NCI-H2081 (cell line): Measurements from ENCODE around the gene RASSF10.

Experiments used
- DNase-seq, 2 experiments: peaks; one replicate each; lab custom pipeline; 2025; lab: John Stamatoyannopoulos, UW

The RASSF10 gene

GRCh38 chr11:13008625-13009475, at the start of gene RASSF10:
RASSF10 (plus strand) TSS chr11:13009316; CDS start chr11:13009577, 261 bp downstream.
- peak; percentile 55 to 58 for DNase-seq

GRCh38 chr11:12961615-12962014, 47.5 kb upstream of the RASSF10 start:
- DNase-seq, result peak; percentile 1 to 45

DNA sequence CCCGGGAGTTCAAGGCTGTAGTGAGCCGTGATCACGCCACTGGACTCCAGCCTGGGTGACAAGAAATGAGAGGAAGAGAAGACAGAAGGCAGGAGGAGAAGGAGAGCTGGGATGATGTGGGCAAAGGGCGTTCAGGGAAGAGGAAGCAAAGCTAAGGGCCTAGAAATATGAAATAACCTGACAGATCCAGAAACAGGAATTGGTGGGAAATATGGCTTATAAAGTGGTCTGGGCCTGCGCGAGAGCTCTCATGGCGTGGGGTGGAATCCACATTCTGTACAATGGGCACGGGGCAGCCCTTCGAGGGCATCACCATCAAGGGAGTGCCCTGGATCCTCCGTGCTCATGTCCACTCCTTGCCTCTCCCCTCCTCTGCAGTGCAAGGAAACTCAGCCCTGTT, 46.8 kb upstream of the RASSF10 start:
- DNase-seq, result no peak

GRCh38 chr11:12963051-12963450, 46.1 kb upstream of the RASSF10 start:
- no peak for DNase-seq

- DNase-seq, result peak; percentile 65 to 71
Observed at GRCh38 chr11:12963792-12964536, 45.2 kb upstream of the RASSF10 start.

- no peak for DNase-seq
Observed at GRCh38 chr11:12964650-12965049, 44.5 kb upstream of the RASSF10 start.

GRCh38 chr11:12966002-12966401, 43.1 kb upstream of the RASSF10 start:
- no peak for DNase-seq

GRCh38 chr11:12968101-12968500, 41.0 kb upstream of the RASSF10 start:
- DNase-seq, result no peak

DNA sequence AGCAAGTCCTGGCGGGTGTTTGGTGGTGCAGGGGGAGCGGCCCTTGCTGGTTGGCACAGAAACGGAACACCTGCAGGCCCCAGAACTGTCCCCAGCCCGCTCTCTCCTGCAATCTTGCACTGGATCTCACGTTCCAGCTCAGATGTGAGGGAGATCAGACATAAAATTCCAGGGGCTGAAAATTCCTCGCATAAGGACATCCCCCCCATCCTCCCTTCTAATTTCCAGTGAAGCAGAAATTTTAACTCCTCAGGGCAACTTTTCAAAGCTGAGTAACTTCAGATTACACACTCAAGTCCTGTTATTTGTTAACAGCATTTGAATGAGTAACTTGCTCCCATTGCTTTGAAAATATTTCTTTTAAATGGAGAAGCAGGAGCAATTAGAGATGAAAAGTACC, 40.3 kb upstream of the RASSF10 start:
- no peak for DNase-seq

GRCh38 chr11:12971955-12972354, 37.2 kb upstream of the RASSF10 start:
- no peak for DNase-seq

DNA sequence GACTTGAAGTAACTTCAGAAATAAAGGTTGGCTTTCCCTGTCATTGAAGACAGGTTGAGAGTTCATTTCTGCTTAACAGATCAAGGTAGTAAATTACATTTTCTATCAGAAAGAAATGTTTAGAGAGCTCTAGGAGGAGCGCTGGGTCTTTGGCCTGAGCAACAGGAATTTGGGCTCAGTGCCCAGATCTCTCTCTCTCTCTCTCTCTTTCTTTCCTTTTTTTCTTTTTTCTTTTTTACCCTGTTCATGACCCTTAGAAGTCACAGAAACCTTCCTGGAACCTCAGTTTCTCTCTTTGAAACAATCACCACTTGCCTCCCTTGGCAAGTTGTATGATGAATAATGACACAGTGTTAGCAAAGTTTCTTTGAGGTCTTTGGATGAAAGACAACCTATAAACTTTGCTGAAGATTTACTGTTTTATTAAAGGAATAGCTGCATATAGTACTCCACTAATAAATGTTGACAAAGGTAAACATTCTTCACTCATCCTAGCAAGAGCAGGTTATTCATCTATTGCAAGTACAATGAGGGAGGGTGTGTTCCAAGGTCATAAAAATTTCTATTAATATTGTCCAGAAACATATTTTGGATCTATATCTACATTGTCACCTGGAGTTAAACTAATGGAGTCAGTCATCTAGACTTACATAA, 35.5 kb upstream of the RASSF10 start:
- no peak for DNase-seq

GRCh38 chr11:12975195-12975594, 33.9 kb upstream of the RASSF10 start:
- DNase-seq, result no peak

DNA sequence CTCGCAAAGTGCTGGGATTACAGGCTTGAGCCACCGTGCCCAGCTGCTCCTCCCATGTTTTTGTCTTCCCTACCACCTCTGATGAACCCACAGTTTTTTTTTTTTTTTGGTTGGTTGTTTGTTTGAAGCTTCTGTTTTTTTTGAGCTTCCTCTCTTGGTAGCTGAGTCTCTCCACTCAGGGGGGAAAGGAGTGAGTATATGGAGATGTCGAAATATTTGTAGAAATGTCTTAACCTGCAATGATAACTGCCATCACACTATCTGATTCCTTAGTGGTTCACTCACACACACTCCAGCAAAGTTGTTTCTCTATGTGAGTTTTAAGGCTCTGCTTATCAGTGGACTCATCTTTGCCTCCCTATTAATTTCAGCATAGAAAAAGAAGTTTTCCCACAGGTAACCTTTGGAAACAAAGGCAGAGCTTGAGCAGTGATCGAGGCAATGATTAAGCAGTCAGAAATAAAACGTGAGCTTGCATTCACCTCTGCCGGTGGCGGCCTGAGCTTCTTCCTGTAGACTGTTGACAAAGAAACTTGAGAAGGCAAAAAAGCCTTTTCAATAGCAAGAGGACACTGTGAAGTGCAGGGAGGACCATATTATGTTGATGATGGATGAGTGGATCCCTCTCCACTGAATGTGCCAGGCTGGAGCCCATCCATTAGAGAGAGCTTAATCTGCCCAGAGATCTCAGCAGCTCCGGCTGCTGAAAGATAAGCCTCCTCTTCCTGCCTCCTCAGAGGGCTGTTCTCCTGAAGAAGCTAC, 29.0 kb upstream of the RASSF10 start:
- DNase-seq, result peak; percentile 59 to 81

DNA sequence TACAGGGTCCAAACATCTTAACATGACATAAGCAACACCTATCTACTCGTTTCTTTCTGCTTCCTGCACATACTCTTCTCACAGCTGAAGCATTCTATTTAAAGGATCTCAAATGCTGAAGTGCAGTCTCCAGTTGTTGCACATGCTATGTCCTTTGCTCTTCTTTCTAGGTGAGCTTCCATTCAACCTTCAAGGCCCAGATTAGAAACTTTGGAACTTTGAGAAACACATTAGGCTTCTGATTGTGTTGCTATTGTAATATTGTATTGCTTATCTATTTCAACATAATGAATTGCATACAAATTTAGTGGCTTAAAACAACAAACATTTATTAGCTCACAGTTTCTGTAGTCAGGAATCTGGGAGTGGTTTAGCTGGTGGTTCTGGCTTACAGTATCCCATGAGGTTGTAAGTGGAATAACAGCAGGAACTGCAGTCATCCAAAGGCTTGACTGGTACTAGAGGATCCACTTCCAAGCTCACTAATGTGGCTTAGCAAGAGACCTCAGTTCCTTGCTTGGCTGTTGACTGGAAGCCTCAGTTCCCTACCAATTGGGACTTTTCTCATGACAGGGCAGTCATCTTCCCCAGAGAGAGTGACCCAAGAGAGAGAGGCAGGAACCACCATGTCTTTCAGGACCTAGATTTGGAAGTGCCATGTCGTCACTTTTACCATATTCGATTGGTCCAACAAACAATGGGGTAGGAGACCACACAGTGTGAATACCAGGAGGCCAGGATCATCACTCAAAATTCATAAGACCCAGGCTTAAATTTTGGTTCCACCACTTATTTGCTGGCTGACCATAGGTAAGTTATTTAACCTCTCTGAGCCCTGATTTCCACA, 27.2 kb upstream of the RASSF10 start:
- DNase-seq, result no peak

DNA sequence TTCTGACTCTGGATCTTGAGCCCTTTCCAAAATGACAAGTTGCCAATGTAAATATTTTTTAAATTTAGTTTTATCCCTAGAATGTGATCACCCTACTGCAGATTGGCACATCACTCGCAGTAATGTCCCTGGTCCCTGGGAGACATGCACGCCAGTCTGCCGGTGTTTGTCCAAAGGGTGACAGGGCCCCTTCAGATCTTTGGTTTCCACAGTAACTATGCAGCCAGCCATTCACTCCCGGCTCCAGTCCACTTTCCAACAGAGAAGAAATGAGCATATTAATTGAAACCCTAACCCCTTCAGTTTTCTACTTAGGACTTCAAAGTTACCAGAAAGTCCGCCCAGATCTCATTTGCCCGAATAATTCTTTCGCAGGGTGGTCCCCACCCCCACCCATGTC, 25.8 kb upstream of the RASSF10 start:
- no peak for DNase-seq

DNA sequence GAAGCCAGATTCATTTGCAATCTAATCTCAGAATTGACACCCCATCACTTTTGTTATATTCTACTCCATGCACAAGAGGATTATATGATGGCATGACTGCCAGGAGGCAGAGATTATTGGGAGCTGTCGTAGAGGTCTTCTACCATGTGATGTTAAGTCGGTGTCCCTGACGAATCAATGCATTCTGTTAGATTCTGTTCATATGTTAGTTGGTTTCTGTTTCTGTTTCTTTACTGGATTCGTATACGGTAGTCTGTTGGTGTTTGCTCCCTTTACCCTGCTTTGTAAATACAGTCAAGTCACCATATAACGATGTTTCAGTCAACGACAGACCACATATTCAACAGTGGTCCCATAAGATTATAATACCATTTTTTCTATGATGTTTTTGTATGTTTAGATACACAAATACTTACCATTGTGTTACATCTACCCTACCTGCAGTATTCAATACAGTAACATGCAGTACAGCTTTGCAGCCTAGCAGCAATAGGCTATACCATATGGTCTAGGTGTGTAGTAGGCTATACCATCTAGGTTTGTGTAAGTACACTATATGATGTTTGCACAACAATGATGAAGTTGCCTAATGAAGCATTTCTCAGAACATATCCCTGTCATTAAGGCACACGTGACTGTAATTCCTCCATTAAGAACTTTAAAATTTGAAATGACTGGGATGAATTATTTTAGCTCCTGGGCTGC, 22.8 kb upstream of the RASSF10 start:
- DNase-seq, result no peak

GRCh38 chr11:12989428-12990161, 19.5 kb upstream of the RASSF10 start:
- DNase-seq, result no peak

GRCh38 chr11:12990162-12990480, 19.0 kb upstream of the RASSF10 start:
- no peak for DNase-seq

GRCh38 chr11:12991426-12991825, 17.7 kb upstream of the RASSF10 start:
- no peak for DNase-seq

DNA sequence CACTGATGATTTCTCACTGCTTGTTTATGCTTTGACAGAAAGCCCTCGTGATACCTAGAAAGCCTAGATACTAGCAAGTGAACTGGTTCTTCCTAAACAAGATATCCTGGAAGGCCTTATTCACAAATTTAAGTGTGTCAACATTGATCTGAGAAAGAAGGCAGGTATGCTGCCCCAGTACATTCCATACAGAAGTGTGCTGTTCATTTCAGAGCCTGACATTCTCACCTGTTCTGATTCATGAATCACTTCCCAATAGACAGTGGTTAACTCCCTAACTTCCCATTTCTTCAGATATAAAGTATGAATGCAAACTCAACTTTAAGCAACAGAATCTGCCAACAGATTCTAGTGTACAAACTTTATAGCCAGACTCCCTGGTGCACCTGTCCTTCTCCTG, 15.5 kb upstream of the RASSF10 start:
- no peak for DNase-seq
